ENCODE measurements around the gene GPANK1.
A peak's percentile ranks its signal among the peaks of the same experiment; 100 is the strongest.

The GPANK1 gene

DNA sequence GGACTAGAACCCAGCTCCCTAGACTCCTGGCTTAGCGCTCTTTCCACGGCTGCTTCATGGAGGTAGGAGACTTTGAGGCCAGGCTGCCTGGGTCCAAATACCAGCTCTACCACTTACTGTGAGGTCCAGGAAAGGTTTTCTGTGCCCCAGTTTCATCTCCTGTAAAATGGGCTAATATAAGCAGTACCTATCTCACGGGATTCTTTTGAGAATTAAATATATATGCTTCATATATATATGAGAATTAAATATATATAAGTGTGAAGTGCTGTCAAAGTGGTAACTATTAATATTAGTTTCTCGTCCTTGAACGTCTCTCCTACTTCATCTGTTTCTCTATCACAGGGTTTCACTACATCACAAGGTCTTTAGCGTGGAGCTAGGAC lies 26.3 kb upstream of the GPANK1 start:
- DNase-seq (ENCODE audit: low read depth) = no peak

DNA sequence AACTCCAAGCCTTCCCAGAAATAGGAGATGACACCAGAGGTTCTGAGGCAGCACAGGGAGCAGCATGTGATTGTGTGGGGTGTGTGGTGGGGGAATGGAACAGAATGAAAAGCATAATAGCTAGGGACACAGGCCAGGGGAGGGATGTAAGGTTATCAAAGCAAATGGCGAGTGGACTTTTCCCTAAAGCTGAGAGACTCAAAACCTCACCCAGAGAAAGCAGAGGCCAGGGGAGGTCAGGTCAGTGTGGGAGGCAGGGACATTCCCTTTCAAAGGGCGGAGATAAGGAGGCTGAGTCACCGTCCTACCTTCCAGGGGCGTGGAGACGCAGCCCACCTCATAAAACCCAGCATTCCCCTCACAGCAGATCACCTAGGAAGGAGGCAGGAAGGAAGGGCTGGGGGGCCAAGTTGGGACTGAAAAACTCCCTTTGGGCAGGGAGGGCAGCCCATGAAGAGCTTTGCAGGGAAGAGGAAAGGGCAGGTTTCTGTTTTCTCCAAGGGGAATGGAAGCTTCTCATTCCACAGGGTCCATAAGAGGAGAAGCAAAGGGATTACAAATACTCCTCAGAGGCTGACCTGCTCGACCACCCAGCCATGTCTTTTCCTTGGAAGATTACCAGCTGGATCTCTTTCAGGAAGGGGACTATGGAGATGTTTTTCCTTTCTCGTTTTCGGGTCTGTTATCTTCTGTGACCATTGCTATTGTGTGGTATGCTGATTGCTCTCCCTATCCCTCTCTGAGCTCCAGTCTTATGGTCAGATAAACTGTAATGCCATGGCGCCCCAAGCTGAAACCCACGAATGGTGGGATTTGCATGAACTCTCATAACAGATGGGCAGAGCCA lies 25.7 kb upstream of the GPANK1 start:
- no peak for DNase-seq (ENCODE audit: low read depth)

DNA sequence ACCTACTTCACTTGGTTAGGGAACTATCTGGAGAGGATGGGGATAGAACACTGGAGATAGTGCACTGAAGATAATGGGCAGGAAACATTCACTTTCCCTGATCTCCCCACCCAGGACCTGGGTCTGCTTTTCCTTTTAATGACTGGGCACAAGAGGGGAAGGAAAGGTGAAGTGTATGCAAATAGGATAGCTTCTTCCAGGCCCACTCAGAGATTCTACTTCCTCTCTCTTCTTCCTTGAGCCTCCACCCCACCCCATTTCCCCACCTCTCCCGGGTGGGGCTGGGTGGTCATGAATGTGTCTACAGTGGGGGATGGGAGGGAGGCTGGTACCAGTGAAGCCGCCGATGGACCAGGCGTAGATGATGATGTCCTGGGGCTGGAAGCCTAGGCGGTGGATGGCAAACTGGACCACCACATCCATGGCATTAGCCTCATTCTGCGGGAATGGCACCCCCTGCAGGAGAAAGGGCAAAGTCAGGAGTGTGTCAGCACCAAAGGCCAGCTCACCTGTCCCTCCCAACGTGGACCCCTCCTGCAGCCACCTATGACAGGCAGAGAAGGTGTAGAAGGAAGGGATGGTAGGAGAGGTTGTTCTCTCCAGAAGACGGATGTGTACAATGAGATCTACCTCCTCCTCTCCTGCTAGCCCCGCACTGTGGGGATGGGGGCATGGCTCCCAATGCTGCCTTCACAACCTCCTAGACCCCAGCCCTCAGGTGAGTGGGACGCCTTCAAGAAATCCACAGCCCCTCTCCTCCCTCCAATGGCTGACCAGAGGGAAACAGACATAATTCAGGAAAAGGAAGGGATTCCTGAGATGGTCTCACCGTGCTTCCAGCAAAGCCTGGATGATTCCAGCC lies 24.7 kb upstream of the GPANK1 start:
- DNase-seq (ENCODE audit: low read depth) = no peak

DNA sequence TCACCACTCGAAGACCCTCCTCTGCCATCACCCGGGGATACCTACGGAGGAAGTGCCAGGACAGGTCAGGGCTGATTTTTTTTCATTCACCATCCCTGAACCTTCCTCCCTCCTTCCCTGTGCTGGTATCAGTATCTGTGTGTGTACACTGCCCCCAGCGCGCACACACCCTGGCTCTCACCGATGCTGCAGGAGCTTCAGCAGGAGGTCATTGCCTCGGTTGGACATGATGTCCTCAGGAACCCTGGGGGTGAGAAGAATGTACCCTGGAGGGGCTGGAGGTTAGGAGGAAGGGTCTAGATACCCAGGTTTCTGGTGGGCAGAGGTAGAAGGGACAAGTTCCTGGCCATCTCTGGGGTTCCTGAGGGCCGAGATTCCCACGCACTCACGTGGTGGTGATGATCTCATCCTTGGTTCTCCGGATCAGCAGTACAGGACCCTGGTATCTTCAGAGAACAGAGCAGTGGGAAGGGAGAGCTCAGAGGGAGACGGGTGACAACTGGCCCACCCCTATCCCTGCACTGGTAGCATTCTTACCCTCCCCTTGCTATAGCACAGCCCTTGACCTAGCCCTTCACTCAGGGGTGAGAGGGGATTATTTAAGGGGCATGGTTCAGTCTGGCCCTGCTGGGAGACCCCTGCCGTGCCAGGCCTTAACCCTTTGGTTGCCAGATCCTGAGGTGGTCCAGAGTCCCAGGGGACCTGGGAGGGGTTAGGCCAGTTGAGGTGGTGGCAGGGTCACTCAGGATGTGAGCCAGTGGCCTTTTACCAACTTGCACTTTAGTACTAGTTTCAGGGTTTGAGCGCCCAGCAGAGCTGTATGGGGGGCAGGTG lies 23.3 kb upstream of the GPANK1 start:
- DNase-seq (ENCODE audit: low read depth) = no peak

DNA sequence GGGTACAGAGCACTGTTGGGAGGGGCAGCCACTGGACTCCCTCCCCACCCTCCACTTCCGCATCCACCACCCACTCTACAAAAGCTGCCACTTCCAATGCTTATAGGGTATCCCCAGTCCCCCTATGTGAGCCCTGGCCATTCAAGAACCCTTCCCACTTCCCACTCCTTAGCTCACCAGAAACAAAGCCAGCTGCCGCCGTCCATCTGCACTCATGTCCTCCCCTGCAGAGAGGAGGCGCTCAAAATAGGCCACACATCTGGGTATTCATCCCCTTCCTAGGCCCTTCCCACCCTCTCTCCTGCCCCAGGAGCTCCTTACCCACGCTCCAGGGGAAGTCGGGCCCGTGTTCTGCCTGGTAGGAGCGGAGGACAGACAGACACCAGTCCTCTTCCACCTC lies 22.5 kb upstream of the GPANK1 start:
- no peak for DNase-seq (ENCODE audit: low read depth)

DNA sequence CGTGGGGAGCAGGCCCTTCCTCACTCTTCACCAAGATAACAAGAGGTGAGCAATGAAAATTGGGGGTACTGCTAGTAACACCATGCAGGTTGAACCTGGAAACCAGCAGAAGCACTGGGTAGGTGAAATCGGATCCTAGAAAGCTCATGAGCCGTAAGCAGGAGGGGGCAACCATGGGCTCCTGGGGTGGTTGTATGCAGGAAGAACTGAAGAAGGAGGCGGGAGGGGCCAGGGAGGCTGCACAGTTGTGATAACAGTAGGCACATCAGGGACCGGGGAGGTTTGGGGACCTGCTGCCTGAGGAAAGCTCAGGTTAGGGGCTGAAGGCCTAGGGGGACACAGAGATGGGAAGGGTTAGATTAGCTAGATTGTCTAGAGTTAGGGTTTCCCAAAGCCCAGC lies 21.7 kb upstream of the GPANK1 start:
- no peak for DNase-seq (ENCODE audit: low read depth)

DNA sequence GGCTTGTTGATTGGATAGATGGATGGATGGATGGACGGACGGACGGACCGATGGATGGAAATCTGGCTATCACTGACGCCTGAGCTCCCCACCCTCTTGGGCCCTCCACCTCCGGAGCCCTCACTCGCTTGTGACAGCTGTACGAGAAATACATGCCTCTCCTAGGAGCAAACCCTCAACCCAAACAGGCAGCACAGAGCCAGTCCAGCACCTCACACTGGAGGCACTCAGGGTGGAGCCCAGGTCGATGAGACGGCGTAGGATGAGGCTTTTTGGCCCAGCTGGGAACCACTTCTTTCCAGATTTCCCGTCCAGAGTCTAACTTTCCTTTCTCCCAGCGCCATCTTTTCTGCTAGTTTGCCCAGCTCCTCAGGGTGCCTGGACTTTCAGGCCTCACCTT lies 18.8 kb upstream of the GPANK1 start:
- DNase-seq (ENCODE audit: low read depth) = no peak

DNA sequence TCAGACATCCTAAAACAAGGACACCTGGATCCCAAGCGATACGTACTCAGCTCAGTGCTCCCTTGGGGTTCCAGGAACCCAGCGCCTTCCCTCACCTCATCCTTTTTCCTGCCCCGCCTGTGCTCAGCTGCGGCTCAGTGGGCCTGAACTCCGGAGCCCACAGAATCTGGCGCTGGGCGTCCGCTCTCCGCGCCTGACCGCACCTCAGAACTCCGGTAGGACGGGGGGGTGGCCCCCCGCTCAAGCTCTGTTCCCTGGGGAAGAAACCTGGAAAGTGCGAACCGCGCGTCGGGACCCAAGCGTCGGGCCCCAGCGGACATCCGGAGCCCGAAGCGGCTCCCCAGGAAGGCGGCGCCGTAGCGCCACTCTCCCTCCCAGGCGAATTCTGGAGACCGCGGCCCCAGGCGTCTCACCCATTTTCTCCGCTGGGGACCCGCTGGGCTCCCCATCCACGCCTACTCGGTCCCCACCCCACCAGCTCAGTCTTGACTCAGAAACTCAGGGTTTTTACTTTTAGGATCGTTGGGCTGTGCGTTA lies 16.4 kb upstream of the GPANK1 start:
- no peak for DNase-seq (ENCODE audit: low read depth)

DNA sequence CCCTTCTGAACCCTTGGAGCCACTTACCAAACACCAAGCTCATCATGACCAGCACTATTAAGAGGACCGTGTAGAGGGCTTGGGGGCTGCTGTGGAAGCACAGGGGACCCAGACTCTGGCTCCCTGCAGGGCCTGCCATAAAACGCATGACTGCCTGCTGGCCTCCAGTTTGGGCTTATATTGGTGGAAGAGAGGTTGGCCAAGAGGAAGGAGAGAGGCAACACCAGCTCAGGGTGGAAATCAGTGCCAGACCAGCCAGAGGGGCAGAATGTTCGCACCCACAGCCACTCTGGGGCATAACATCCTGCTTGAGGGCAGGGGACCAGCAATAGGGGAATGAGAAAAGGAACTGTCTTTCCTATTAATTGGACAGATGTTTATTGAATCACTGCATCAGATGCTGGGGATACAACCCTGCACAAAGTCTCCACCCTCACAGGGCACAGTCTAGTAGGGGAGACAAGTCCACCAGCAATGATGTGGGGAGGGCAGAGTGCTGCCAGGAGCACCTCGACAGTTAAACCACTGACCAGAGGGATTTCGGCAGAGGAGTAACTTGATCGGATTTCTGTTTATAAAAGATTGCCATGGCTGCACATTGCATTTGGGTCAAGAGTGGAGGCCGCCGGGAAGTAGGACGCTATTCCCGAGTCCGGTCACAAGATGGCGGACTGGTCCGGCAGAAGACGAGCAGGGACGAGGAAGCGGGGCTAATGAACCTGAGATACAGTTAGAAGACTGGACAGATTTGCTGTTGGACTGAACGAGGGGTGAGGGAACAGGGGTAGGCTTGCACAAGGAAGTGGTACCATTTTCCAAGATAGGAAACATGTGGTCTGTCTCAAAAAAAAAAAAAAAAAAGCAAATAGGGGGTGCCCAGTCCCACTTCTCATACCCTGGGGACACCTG lies 15.7 kb upstream of the GPANK1 start, which contains the start of gene LY6G5C:
Gene LY6G5C, minus strand, starts transcription at position 842 of the 909 bp plus-strand sequence. Its CDS starts 694 bp downstream, at position 148.
- peak; percentile 26 for DNase-seq (ENCODE audit: low read depth)

DNA sequence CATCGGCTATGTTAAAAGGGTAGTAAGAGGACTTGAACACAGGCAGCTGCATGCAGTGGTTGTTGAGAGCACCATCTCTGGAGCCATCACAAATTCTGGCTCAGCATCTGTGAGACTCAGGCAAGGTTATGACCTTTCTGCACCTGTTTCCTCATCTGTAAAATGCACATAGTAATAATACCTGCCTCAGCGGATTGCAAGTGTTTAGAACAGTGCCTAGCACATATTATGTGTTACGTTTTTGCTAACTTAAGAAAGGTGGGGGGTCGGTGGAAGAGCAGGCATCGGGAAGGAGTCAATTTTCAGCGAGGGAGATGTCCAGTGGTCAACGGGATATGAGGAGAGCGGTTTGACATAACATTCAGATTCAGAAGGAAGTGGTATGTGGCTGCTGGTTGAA lies 13.2 kb upstream of the GPANK1 start:
- DNase-seq (ENCODE audit: low read depth) = no peak

DNA sequence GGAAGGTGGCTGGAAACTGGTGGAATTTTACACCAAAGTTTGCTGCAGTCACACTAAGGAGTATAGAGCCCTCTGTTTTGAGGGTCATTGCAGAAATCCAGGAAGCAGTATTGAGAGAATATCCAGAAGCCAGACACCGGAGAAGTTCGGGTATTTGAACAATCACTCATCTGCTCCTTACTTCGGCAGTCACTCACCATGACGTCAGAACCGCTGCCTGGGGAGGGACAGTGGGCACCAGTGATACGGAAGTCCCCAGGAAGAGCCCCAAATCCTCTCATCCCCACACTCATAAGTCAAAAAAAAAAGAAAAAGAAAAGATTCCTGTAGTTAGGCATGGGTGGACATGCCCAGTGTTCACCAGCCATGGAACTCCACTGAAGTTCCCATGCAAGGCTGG lies 12.1 kb upstream of the GPANK1 start:
- DNase-seq (ENCODE audit: low read depth) = no peak

DNA sequence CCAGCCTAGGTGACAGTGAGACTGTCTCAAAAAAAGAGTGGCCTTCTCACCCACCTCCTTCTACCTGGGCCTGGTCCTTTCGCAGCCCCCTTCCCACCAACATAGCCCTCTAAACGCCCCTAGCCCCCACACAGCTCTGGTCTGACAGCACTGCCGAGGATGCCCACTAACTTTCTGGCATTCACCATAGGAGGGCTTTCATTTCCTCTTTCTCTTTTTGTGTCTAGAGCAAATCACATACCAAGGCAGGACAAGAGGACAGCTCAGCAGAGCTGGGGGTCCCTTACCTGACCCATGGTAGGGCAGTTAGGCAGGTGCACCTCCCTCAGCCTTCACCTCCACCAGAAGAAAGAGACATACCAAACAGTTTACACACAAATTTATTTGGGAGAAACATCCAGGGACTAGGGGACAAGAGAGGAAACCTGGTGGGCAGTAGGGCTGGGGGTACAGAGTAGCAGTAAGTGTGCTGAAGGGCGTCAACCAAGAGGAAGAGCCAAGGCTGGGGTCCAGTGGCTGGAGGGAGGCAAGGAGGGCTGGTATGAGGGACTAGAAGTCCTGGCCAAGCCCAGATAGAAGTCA lies 11.6 kb upstream of the GPANK1 start:
- no peak for DNase-seq (ENCODE audit: low read depth)

DNA sequence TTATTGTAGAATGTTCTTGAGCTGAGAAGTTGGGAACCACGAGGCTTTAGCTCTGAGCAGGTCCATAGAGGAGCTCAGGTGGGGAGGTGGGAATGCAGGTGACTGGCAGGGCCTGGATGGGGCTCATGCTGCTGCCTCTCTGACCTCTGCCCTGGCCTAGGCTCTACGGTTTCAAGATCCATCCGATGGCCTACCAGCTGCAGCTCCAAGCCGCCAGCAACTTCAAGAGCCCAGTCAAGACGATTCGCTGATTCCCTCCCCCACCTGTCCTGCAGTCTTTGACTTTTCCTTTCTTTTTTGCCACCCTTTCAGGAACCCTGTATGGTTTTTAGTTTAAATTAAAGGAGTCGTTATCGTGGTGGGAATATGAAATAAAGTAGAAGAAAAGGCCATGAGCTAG lies 4.9 kb upstream of the GPANK1 start, which contains the start of gene LY6G5B:
Gene LY6G5B, plus strand, starts transcription at position 301 of the 400 bp plus-strand sequence. CDS start 975 bp downstream, outside the sequence.
- no peak for DNase-seq (ENCODE audit: low read depth)

DNA sequence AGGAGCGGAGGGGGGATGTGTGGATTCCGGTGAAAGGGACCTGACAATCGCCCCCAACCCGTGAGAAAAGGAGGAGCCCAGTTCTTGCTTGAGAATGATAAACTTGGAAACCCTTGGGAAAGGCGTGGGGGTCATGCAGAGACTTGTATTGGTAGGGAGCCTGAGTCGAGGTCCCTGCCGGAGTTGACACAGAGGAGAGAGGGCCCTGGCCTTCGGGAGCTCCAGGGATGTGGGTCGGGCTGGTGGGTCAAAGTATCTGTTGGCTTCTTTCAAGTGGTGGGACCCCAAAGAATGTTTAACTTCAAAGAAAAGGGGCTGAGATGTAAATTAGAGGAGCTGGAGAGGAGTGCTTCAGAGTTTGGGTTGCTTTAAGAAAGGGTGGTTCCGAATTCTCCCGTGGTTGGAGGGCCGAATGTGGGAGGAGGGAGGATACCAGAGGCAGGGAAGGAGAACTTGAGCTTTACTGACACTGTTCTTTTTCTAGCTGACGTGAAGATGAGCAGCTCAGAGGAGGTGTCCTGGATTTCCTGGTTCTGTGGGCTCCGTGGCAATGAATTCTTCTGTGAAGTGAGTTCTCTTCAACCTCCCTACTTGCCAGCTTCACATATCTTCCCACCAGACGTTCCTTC lies 1.7 kb upstream of the GPANK1 start:
- DNase-seq (ENCODE audit: low read depth) = no peak

DNA sequence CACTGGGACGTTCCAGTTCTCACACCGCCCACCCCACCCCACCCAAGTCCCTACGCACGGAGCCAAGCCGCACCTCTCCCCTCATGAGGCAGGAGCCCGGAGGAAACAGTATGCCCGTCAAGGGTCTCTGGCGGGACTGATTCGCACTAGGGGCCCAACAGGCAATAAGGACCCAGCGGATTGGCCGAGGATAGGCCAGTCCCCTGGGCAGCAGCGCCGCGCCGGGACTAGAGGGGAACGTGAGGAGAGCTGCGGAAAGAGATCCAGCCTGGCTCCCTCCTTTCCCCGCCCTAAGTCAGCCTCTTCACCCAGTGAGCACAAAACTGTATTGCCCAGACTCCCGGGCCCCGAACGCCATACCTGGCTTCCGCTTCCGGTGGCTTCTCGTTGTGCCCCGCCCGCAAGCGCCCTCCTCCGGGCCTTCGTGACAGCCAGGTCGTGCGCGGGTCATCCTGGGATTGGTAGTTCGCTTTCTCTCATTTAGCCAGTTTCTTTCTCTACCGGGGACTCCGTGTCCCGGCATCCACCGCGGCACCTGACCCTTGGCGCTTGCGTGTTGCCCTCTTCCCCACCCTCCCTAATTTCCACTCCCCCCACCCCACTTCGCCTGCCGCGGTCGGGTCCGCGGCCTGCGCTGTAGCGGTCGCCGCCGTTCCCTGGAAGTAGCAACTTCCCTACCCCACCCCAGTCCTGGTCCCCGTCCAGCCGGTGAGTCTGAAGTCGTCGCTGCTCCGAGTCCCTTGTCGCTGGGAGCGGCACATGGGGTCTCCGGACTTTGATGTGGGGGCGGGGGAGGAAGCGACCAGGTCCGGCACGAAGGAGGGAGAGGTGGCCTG lies 922 bp upstream of the GPANK1 start, which contains the start of gene CSNK2B:
Gene CSNK2B, plus strand, starts transcription at position 580 of the 836 bp plus-strand sequence. CDS start 752 bp downstream, outside the sequence.
- peak; percentile 95 for DNase-seq (ENCODE audit: low read depth)

DNA sequence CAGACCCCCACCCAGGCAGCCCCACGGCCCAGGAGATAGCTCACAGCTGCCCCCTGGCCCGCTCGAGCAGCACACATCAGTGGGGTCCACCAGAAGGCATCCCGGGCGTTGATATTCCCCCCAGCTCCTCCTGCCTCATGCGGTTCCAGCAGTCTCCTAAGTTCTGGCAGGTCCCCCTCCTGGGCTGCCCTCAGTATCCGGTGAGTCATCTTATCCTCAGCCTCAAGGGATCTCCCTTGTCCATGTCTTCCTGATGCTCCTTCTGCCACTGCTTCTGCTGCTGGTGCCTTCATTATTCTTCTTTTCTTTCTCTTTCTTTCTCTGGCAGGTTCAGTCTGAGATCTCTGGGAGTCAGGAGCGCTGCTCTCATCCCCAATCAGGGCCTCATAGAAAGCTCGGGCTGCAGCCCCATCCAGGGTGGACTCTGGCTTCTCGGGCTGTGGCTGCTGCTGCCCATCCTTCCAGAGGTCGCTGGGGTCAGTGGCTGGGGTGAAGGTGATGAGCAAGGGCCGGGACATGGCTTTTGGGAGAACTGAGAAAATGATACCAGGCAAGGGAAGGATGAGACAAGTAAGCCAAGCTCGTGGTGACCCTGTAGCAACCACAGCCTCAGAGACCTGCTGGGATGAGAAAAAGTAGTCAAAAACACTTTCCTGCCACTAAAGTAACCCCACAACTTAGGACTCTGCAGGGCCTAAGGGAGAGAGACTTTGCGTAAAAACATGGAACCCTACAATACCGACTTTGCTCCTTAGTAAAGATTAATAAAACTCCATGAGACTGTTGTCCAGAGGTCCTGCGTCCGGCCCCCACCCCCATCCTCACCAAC lies 622 bp downstream of the GPANK1 start:
- no peak for DNase-seq (ENCODE audit: low read depth)

DNA sequence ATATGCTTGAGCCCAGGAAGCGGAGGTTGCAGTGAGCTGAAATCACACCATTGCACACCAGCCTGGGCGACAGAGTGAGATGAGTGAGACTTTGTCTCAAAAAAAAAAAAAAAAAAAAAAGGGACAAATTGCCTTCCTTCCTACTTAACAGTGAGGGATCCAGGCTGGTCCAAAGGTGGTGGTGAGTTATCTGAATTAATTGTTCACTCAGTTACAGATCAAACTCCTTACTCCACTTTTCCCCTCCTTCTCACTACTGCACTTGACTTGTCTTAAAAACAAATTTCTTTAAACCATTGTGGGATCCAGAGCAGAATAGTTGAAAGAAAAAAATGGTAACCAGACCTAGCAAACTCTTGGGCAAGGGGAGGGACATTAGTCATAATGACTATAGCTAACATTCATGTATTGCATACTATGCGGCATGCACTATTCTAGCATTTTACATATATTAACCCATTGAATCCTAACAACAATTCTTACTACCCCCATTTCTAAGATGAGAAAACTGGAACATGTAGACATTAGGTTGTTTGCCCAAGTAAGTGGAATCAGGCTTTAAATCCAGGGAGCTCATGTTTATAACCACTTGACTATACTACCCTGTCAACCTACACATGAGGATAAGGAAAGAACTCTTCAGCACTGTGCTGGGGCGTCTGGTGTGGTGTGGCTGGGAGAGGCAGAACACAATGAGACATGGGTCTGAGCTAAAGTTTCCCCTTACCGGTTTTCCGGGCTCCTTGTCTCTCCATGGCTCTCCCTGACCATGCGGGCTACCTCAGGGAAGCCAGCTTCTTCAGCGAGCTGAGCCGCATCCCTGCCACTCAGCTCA lies 1.5 kb downstream of the GPANK1 start:
- no peak for DNase-seq (ENCODE audit: low read depth)
